GM12892 (cell line): ENCODE results near the gene PRDM11.

ENCODE experiments used
- POLR2AphosphoS5 ChIP-seq: IDR thresholded peaks from 2 replicates; pipeline ENCODE4 v1.6.1; 2011; ENCODE audit warnings: low read depth, low read length, control low read depth
- TAF1 ChIP-seq: IDR thresholded peaks from 2 replicates; pipeline ENCODE4 v1.6.1; 2011; ENCODE audit warnings: low read depth, mild to moderate bottlenecking, control low read depth, low read length, borderline replicate concordance

GRCh38 chr11:45185228-45185729 lies 38.8 kb downstream of the PRDM11 start:
- TF ChIP-seq TAF1 (no peak), POLR2AphosphoS5 (no peak)
